ENCODE measurements around the gene ANKRD2. TPM values are rescaled to one million over a fixed set of nuclear protein-coding genes. Genes with fewer than 3 reads are reported as not detected.

The ANKRD2 gene
- total RNA-seq, 1 donor from 2014 or later, result 0.35 TPM

- Histone ChIP-seq H3K36me3 (no peaks in the 10 kb centered on the region), H3K27ac (no peak overlapping the region), H3K27me3 (ENCODE audit: low read depth) (no peaks in the 10 kb centered on the region), H3K9me3 (no peaks in the 10 kb centered on the region), H3K4me1 (no peaks in the 10 kb centered on the region), H3K4me3 (no peak overlapping the region)
- ATAC-seq (no peak), DNase-seq (no peak)
- intact Hi-C loops (cut with DNase I), result no loop called here
- no peak for TF ChIP-seq CTCF (IDR thresholded peaks at IDR 0.05)
These were observed 14.6 kb downstream of the ANKRD2 start for GRCh38 chr10:97587183-97587582.

GRCh38 chr10:97589479-97589878, 16.9 kb downstream of the ANKRD2 start, which contains the start of gene C10orf62:
TSS of gene C10orf62 (plus strand) at chr10:97589721. CDS start at chr10:97589898, 177 bp downstream.
- intact Hi-C loops (cut with DNase I), result no loop called here
- H3K4me3 ChIP-seq, result no peak within 1 kb of the TSS
- H3K27ac ChIP-seq, result no peak within 1 kb of the TSS

DNA sequence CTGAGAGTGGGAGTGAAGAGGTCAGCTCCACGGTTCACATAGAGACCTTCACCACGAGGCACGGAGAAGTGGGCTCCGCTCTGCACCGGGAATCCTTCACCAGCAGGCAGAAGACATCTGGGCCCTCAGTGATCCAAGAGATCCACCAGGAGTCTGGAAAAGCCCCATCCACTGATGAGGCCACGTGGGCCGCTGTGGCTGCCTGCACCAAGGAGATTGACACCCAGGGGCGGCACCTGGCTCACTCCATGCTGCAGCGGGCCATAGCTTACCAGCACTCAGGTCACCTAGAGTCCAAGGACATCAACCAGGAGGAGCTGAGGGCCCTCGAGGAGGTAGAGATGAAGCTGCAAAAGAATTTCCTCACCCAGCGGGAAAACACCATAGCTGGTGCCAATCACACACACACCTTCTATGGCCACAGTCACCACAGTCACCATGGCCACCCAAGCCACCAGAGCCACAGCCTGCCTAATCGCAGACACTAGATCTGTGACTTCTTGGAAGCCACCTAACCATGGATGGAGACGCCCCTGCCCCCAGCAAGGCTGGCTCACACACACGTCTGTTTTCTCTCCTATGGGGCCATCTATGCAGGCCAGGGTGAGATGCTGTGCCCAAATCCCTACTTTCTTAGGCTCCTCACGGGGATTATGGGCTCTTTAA, 17.6 kb downstream of the ANKRD2 start:
- DNase-seq (no peak), ATAC-seq (no peak)
- TF ChIP-seq CTCF (IDR thresholded peaks at IDR 0.05), result no peak
- H3K36me3 ChIP-seq, result no peaks in the 10 kb centered on the region
- H3K9me3 ChIP-seq, result no peaks in the 10 kb centered on the region
- no peak overlapping the region for H3K27ac ChIP-seq
- no peak overlapping the region for H3K4me3 ChIP-seq
- H3K4me1 ChIP-seq, result peaks cover under 1% of the 10 kb centered on the region
- intact Hi-C loops (cut with DNase I), result no loop called here
- no peaks in the 10 kb centered on the region for H3K27me3 ChIP-seq (ENCODE audit: low read depth)

More at GRCh38 chr10:97589479-97589878, 16.9 kb downstream of the ANKRD2 start, which contains the start of gene C10orf62:
- Histone ChIP-seq H3K27me3 (ENCODE audit: low read depth) (no peaks in the 10 kb centered on the region), H3K4me1 (no peaks in the 10 kb centered on the region), H3K36me3 (no peaks in the 10 kb centered on the region), H3K9me3 (no peaks in the 10 kb centered on the region)
- DNase-seq (no peak), ATAC-seq (no peak)
- TF ChIP-seq CTCF (IDR thresholded peaks at IDR 0.05), result no peak

DNA sequence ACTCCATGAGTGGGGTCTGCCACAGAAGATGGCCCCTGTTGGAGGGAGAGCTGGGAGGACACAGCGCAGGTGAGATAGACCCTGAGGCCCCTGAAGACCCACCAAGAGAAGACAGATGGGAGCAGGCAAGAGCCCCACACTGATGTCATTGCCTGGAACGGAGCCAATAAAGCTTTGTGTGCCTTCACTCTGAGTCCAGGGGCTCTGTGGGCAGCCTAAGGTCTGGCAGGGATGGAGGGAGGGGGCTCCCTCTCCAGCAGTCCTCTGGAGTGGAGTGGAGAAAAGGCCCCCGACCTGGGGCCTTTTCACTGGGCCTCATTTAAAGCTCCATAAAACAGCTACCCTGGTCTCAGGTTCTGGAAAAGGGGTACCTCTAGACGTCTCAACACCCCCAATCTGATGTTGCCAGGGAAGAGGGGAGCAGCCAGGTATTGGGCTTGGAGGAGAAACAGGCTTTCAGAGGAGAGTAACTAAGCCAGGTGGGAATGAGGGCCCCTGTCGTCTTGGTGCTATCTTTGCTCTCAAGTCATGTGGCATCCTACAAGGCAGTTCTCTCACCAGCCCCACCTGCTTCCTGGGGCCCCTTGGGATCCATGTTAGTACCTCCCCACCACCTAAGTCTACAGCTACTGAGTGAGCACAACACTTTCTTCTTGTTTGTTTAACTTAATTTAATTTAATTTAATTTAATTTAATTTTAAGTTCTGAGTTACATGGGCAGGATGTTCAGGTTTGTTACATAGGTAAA, 18.3 kb downstream of the ANKRD2 start:
- Histone ChIP-seq H3K27ac (no peak overlapping the region), H3K27me3 (ENCODE audit: low read depth) (no peaks in the 10 kb centered on the region), H3K9me3 (no peaks in the 10 kb centered on the region), H3K4me1 (peaks cover 7% of the 10 kb centered on the region), H3K36me3 (no peaks in the 10 kb centered on the region), H3K4me3 (no peak overlapping the region)
- intact Hi-C loops (cut with DNase I), result no loop called here
- TF ChIP-seq CTCF (IDR thresholded peaks at IDR 0.05), result no peak
- DNase-seq (no peak), ATAC-seq (no peak)

DNA sequence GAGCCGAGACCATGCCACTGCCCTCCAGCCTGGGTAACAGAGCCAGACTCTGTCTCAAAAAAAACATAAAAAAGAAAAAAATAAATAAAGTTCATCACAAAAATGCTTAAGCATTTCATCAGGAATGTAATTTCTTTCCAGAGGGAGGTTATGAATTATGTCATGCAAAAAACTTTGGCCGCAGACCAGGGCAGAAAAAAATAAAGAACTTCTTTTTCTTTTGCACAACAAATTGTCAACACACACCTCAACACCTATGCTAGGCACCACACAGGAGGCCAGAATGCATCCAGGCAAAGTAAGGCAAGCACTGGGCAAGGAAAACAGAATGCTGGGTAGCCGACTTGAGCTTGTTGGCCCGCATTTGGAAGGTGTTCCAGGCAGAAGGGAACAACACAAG, 20.8 kb downstream of the ANKRD2 start:
- no peaks in the 10 kb centered on the region for H3K9me3 ChIP-seq
- peaks cover 11% of the 10 kb centered on the region for H3K4me1 ChIP-seq
- DNase-seq (no peak), ATAC-seq (no peak)
- no peaks in the 10 kb centered on the region for H3K27me3 ChIP-seq (ENCODE audit: low read depth)
- no peak for TF ChIP-seq CTCF (IDR thresholded peaks at IDR 0.05)
- H3K27ac ChIP-seq, result peak overlapping the region; percentile 41
- H3K4me3 ChIP-seq, result no peak overlapping the region
- H3K36me3 ChIP-seq, result no peaks in the 10 kb centered on the region
- intact Hi-C loops (cut with DNase I), result no loop called here
